HEK293T (cell line): ENCODE results near the gene P3H3.

ENCODE experiments used
- BHLHE40 ChIP-seq: fragments of 450-650 bp; IDR thresholded peaks from 2 replicates; pipeline ENCODE4 v1.6.1; 2016; ENCODE audit warnings: mild to moderate bottlenecking, moderate library complexity, borderline replicate concordance
- CTBP1 ChIP-seq: fragments of 450-650 bp; IDR thresholded peaks from 2 replicates; pipeline ENCODE4 v1.6.1; 2016; ENCODE audit warnings: borderline replicate concordance
- ELF4 ChIP-seq: fragments of 450-650 bp; IDR thresholded peaks from 2 replicates; pipeline ENCODE4 v1.6.1; 2017; ENCODE audit warnings: antibody characterized with exemption
- FOXA1 ChIP-seq: fragments of 450-650 bp; IDR thresholded peaks from 2 replicates; pipeline ENCODE4 v1.6.1; 2016; ENCODE audit warnings: mild to moderate bottlenecking
- FOXM1 ChIP-seq: fragments of 450-650 bp; IDR thresholded peaks from 2 replicates; pipeline ENCODE4 v1.6.1; 2017; ENCODE audit warnings: mild to moderate bottlenecking, borderline replicate concordance
- LEF1 ChIP-seq: fragments of 450-650 bp; IDR thresholded peaks from 2 replicates; pipeline ENCODE4 v1.6.1; 2017; ENCODE audit warnings: mild to moderate bottlenecking, borderline replicate concordance
- NFRKB ChIP-seq: fragments of 450-650 bp; IDR thresholded peaks from 2 replicates; pipeline ENCODE4 v1.6.1; 2016; ENCODE audit warnings: mild to moderate bottlenecking, moderate library complexity
- SP1 ChIP-seq: fragments of 450-650 bp; IDR thresholded peaks from 2 replicates; pipeline ENCODE4 v1.6.1; 2017
- SUZ12 ChIP-seq: fragments of 450-650 bp; IDR thresholded peaks from 2 replicates; pipeline ENCODE4 v1.6.1; 2016; ENCODE audit warnings: mild to moderate bottlenecking
- TF ChIP-seq, protein P1 (sequence below): fragments of 450-650 bp; IDR thresholded peaks from 2 replicates; pipeline ENCODE4 v1.6.1; 2016

DNA sequence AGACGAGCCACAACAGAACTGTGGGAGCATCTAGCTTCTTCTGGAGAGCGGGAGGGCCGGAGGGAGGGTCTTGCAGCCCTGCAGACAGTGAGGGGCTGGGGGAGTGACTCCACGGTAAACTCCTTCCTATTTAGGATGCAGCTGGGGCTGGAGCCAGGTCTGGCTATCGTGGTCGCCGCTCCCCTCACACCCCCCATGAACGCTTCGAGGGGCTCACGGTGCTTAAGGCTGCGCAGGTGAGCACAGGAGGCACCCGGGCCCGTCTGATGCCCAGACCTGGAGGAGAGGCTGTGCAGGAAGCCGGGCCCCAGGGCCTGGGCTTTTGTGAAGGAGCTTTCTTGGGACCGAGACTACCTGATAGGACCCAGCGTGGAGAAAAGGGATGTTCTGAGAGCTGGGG lies 8.6 kb downstream of the P3H3 start:
- TF ChIP-seq BHLHE40, result no peak
- TF ChIP-seq FOXM1, result no peak
- TF ChIP-seq FOXA1, result no peak
- TF ChIP-seq NFRKB, result no peak
- no peak for TF ChIP-seq SP1
- no peak for TF ChIP-seq LEF1
- no peak for TF ChIP-seq ELF4
- no peak for TF ChIP-seq CTBP1
- TF ChIP-seq SUZ12, result no peak
- TF ChIP-seq, protein P1, sequence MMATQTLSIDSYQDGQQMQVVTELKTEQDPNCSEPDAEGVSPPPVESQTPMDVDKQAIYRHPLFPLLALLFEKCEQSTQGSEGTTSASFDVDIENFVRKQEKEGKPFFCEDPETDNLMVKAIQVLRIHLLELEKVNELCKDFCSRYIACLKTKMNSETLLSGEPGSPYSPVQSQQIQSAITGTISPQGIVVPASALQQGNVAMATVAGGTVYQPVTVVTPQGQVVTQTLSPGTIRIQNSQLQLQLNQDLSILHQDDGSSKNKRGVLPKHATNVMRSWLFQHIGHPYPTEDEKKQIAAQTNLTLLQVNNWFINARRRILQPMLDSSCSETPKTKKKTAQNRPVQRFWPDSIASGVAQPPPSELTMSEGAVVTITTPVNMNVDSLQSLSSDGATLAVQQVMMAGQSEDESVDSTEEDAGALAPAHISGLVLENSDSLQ, result no peak
